ENCODE results near the gene YAE1.

- TF ChIP-seq POLR2AphosphoS5 (IDR thresholded peaks at IDR 0.05) (no peak), CTCF (IDR thresholded peaks at IDR 0.05) (no peak)
Measured at GRCh38 chr7:39615350-39615975, 49.3 kb downstream of the YAE1 start.

All from breast epithelium (tissue), 3 donors.